Ecto neural progenitor cell (in vitro differentiated cells): ENCODE measurements around the gene NUDT3.
"Not testable (repeated sequence)": the region's sequence is repeated elsewhere in the genome, so short reads cannot be mapped to it uniquely, and the experiment has no call there.

Experiments used
- DNase-seq: peaks from one replicate; pipeline ENCODE4 v3.0.0-alpha.2; 2018; ENCODE audit warnings: low spot score

NUDT3 gene

GRCh38 chr6:34370361-34370760 is 22.1 kb downstream of the NUDT3 start:
- DNase-seq: no peak

DNA sequence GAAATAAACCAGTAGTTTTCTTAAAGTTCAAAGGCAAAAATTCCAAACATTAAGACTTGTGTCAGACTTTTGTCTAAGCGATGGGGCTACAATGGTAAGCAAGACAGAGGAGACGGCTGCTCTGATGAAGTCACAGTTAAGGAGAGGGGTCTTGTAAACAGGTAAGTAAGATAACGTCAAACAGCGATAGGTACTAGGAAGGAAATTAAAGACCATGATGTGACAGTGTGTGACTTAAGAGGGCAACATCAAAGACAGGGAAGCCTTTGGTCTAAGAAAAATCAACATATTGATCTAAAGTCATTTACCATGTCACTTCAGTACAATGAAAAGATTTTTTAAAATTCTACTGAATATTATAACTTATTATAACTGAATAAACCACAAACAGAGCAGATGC is 23.1 kb downstream of the NUDT3 start:
- DNase-seq: no peak

GRCh38 chr6:34366639-34366921 is 25.9 kb downstream of the NUDT3 start:
- DNase-seq: no peak

DNA sequence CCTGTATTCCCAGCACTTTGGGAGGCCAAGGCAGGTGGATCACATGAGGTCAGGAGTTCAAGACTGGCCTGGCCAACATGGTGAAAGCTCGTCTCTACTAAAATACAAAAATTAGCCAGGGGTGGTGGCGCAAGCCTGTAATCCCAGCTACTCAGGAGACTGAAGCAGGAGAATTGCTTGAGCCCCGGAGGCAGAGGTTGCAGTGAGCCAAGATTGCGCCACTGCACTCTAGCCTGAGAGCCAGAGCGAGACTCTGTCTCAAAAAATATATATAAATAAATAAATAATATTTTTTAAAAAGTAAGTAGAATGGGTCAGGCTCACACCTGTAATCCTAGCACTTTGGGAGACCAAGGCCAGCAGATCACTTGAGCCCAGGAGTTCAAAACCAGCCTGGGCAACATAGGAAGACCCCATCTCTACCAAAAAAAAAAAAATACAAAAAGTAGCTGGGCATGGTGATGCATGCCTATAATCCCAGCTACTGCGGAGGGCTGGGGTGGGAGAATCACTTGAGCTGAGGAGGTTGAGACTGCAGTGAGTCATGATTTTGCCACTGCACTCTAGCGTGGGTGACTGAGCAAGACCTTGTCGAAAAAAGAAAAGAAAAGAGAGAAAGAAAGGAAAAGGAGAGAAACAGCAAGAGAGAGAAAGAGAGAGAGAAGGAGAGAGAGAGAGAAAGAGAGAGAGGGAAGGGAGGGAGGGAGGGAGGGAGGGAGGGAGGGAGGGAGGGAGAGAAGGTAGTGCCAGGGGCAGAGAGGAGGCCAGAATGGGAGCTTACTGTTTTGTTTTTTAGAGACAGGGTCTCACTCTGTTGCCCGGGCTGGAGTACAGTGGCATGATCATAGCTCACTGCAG is 26.5 kb downstream of the NUDT3 start:
- not testable (repeated sequence) for DNase-seq

- not testable (repeated sequence) for DNase-seq
These were observed 28.8 kb downstream of the NUDT3 start for GRCh38 chr6:34363681-34364075.

DNA sequence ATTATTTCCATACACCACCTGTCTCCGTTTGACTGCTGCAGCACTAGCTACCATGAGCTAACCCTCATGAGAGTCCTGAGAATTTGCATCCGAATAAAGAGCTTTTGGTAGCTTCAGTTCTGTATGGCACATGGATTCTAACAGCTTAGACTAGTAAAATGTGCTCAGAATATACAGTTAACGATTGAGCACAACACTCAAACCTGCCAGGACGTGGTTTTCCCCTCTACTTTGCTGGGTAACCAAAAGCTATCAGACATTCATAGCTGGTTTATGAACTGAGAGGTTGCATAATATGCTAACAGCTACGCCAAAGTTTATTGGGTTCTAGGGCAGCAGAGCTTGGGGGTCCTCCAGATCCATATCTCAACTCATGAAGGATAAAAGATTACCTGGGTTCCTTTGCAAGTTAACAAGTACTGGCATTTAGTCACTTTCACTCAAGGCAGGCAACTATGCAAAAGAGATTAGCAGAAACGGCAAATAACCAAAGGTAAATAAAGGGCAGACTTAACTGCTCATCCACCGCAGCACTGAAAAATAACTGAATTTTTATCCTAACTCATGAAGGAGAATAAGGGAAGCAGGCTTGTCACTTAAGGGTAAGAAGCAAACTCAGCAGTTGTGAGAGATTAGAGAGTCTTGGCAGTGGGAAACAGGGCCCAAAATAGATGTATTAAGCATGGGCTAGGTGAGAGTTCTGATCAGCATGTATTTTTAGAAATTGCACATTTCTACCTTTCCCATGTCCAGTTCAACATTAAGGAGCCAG is 29.4 kb downstream of the NUDT3 start:
- DNase-seq: no peak

DNA sequence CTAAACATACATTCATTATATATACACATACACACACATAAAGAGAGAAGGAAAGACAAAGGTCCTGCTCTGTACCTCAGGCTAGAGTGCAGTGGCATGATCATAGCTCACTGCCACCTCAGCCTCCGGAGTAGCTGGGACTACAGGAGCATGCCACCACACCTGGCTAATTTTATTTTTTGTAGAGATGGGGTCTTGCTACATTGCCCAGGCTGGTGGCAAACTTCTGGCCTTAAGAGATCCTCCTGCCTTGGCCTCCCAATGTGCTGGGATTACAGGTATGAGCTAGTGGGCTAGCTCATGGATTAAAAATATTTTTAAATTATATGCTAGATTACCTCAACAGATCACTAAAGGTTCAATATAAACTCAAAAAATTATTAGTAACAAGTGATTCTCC is 30.3 kb downstream of the NUDT3 start:
- DNase-seq: no peak

DNA sequence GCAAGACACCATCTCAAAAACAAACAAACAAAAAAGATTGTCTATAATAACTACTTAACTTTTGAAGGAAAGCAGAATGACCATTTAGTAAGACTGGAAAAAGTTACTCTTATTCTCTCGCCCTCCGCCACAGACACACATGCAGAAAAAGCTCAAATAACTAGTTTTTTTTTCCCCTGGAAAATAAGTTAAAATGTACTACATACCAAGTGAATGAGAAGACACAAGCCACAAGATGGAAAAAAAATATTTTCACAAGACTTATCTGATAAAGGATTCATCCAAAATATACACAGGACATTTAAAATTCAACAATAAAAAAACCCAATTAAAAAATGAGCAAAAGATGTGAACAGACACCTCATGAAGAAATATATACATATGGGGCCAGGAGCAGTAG is 31.9 kb downstream of the NUDT3 start:
- DNase-seq: no peak

DNA sequence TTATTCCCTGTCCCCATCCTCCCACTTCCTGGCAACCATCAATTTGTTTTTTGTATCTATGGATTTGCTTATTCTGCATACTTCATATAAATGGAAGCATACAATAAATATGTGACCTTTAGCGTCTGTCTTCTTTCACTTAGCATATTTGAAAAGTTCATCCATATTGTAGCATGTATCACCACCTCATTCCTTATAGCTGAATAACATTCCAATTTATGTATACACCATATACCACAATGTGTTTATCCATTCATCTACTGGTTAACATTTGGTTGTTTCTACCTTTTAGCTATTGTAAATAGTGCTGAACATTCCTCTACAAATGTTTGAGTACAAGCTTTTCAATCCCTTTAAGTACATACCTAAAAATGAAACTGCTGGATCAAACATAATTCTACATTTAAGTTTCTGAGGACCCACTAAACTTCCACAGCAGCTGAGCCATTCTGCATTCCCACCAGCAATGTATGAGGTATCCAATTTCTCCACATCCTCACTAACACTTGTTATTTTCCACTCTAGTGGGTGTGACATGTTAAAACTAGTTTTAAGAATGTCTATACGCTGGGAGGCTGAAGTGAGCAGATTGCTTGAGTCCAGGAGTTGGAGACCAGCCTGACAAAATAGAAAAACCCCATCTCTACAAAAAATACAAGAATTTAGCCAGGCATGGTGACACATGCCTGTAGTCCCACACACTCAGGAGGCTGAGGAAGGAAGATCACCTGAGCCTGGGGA is 32.9 kb downstream of the NUDT3 start:
- DNase-seq: no peak

DNA sequence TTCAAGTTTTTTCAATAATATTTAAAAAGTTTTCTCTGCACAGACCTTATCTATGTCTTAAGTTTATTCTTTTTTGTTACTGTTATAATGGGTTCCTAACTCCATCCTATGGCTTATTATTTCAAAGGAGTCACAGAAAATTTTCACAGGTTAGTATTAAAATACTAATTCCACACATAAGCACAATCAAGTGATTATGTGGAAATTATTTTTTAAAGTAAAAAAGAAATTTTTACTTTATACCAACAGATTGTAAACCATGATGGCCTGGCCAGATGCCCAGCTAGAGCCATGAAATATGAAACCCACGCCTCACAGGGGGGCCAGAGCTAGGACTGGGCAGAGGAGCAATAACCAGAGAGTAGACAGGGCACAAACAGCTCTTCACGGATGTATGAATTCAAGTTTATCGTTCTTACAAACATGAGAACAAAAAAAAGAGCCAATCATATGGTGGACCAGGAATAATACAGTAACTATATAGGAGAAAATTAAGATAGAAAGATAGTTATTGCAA is 34.0 kb downstream of the NUDT3 start:
- no peak for DNase-seq

DNA sequence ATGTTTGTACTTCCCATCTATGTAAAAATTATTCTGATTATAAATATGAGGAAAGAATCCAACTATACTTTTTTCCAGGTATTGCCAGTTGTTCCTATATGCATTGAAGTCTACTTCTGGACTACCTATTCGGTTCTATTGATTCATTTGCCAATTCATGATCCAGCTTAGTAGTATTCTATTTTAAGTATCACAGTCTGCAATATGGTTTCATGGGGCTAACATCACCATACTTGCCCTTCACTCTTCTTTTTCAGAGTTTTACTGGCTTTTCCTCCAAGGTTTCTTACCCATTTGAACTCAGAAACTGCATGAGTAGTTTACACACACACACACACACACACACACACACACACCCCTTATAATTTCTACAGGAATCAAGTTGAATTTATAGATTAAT is 34.5 kb downstream of the NUDT3 start:
- DNase-seq: no peak

DNA sequence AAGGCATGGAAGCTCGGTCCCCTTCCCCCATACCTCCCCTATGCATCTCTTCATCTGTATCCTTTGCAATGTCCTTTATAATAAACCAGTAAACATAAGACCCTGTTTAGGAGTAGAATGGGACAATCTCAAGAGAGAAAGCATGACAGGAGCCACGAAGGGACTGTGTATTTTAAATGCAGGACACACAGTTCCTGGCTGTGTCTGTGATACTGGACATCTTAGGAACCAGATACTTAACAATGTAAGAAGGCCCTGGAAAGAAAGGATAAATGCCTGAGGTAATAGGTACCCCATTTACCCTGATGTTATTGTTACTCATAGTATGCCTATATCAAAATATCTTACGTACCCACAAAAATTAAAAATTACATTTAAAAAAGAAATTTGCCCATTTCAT is 36.6 kb downstream of the NUDT3 start:
- no peak for DNase-seq

GRCh38 chr6:34354230-34354629 is 38.2 kb downstream of the NUDT3 start:
- DNase-seq: not testable (repeated sequence)

DNA sequence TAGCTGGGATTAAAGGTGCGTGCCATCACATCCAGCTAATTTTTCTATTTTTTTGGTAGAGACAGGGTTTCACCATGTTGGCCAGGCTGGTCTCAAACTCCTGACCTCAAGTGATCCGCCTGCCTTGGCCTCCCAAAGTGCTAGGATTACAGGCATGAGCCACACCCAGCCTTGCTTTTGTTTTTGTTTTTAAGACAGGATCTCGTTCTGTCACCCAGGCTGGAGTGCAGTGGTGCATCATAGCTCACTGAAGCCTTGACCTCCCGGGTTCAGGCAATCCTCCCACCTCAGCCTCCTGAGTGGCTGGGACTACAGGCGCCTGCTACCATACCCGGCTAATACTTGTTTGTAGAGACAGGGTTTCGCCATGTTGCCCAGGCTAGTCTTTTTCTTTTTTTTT is 38.9 kb downstream of the NUDT3 start:
- not testable (repeated sequence) for DNase-seq

- no peak for DNase-seq
These were observed 40.0 kb downstream of the NUDT3 start for GRCh38 chr6:34352305-34352937.

- DNase-seq: no peak
These were observed 41.6 kb downstream of the NUDT3 start for GRCh38 chr6:34350934-34351217.

- no peak for DNase-seq
These were observed 42.1 kb downstream of the NUDT3 start for GRCh38 chr6:34350137-34350933.

- DNase-seq: no peak
These were observed 43.3 kb downstream of the NUDT3 start for GRCh38 chr6:34349211-34349610.

DNA sequence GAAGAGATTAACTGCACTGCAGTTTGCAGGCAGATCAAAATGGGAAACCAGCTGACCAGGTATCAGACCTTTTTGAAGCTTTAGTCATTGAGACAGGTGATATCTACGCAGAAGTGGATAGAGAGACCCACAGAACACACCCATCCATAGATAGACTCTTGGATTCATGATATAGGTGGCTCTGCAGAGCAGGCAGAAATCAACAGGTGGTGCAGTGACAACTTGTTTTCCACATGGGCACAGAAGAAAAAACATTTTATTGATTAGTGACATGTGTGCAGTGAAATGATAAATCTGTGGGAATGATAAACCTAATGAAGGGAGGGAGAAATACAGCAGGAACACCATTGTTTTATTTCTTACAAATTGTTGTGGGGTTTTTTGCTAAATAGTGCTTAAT is 45.2 kb downstream of the NUDT3 start:
- no peak for DNase-seq

DNA sequence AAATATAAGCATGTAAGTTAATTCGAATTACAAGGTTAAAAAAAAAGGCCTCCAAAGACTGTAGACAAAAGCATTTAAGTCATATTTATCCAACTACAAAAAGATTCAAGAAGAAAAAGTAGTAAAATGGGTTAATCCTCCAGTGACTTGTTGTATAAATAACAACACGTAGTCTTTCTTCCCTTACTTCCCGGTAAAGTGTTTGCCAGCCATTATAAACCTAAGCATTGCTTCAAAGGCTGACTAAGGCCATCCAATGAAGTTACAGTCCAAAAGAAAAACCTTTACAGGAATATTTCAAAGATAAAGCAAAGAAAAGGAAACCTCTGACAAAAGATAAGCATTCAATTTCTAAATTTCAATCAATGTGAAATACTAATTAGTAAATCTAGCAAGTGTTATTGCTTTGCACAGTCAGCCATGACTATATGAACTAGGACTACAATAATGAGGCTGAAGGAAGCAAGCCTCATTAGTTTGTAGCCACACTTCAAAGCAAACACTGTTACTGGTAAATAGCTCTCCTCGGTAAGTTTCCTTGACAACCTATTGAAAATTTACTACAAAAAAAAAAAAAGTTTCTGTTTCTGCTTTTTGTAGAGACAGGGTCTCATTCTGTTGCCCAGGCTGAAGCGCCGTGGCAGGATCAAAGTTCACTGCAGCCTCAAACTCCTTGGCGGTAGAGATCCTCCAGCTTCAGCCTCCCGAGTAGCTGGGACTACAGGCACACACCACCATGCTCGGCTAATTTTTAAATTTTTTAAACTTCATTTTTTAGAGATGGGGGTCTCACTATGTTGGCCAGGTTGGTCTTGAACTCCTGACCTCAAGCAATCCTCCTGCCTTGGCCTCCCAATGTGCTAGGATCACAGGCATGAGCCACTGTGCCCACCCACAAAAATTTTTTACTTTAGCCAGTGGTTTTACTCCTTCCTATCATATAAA is 46.0 kb downstream of the NUDT3 start:
- DNase-seq: no peak
